IPS-11a (cell line): ENCODE measurements around the gene ATM.
"Not testable (repeated sequence)": the region's sequence is repeated elsewhere in the genome, so short reads cannot be mapped to it uniquely, and the experiment has no call there.

Experiments
- H3K4me3 ChIP-seq: one replicate; pipeline ENCODE4 v1.5.1; 2013; ENCODE audit warnings: low read depth, low read length, control low read depth

The ATM gene

DNA sequence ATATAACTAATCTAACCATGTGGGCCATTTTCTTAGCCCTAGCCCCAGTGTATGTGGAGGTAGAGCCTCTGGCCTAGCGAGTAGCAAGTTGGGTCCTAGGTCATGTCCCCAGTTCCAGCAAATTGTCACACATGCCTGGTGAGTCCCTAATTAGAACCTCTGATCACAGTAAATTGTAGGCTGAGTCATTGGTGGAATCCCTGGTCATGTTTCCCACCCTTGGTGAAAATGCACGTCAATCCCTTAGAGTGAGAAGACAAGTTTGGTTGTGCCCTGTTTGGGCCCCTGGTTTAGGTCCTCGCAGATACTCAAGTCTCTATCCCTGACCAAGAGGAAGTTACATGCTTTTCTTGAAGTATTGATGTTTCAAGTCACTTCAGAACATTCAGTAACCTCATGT lies 46.7 kb downstream of the ATM start:
- H3K4me3 ChIP-seq = no peak overlapping the region

DNA sequence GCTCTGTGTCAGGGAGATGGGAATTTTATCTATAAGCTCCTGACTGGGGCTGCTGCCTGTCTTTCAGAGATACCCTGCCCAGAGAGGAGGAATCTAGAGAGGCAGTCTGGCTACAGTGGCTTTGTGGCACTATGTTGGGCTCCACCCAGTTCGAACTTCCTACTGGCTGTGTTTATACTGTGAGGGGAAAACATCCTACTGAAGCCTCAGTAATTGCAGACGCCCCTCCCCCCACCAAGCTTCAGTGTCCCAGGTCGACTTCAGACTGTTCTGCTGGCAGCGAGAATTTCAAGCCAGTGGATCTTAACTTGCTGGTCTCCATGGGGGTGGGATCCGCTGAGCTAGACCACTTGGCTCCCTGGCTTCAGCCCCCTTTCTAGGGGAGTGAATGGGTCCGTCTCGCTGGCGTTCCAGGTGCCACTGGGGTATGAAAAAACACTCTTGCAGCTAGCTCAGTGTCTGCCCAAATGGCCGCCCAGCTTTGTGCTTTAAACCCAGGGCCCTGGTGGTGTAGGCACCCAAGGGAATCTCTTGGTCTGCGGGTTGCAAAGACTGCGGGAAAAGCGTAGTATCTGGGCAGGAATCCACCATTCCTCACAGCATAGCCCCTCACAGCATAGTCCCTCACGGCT lies 54.2 kb downstream of the ATM start:
- not testable (repeated sequence) for H3K4me3 ChIP-seq

DNA sequence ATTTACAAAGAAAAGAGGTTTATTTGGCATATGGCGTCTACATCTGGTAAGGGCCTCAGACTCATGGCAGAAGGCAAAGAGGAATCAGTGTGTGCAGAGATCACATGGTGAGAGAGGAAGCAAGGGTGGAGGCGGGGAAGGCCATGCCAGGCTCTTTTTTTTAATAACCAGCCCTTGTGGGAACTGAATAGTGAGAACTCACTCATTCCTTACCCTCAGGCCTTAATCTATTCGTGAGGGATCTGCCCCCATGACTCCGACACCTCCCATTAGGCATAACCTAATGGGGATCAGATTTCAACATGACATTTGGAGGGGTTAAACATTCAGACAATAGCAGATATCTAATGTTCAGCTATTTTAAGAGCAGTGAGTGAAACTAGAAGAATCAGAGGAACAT lies 55.7 kb downstream of the ATM start:
- H3K4me3 ChIP-seq = no peak overlapping the region

DNA sequence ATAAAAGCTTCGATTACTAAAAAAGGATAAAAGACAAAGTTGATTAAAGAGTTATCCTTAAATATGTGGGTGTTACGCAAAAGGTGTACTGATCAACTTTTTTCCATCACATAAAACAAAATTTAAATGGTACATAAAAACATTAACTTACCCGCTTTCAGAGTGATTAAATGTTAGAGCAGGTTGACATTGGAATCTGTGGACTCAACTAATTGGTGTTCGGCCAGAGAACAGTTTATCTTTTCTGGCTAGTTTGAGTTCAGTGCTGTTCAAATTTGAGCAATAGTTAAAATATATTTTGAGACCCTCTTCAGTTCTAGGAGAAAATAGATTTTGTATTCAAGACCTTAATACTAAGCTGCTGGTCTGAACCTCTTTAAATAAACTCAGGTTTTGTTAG lies 56.1 kb downstream of the ATM start:
- H3K4me3 ChIP-seq = no peak overlapping the region

DNA sequence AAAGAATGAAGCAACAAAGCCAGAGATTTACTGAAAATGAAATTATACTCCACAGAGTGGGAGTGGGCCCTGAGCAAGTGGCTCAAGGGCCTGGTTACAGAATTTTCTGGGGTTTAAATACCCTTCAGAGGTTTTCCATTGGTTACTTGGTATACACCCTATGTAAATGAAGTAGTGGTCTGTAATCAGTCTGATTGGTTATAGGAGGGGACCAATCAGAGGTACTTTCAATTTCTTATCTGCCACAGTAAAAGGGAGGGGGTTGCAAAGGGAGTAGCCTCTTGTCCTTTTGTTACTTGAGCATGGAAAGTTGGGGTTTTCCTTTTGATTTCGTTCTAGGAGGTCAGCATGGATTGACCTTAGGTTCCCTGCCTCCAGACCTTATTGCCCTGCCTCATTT lies 63.5 kb downstream of the ATM start:
- H3K4me3 ChIP-seq = no peak overlapping the region

DNA sequence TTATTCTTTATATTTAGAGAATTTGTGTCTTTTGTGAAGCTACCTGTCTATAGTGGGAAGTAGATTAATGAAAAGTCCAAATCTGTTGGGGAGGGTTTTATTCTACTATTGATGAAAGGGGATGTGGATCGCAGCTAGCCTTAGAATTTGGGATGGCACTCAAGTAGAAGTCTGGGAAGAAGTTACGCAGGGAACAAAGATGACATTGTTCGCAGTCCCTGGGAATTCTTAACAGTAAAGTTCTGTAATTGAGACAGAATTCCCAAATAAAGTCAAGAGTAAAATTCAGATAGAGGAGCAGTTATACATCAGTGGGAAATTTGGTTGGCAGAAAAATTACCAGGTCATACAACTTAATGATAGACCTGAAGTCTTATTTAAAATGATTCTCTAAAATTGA lies 64.1 kb downstream of the ATM start:
- H3K4me3 ChIP-seq = no peak overlapping the region

DNA sequence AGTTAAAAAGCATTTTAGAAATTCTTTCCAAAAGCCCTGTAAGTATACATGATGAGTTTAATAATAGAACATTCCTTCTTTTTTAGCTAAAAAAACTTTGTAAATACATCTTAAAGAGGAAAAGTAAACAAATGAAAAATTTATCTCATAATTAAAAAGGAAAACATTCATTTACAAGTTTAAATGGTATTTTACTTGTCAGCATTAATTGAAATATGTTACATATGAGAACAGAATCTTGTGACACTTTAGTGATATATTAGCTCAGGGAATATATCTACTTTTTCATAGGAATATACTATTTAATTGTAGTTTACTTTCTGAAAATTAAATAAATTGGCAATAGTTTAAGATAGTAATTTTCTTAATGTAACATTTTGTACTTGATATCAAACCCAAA lies 66.2 kb downstream of the ATM start:
- H3K4me3 ChIP-seq = not testable (repeated sequence)

DNA sequence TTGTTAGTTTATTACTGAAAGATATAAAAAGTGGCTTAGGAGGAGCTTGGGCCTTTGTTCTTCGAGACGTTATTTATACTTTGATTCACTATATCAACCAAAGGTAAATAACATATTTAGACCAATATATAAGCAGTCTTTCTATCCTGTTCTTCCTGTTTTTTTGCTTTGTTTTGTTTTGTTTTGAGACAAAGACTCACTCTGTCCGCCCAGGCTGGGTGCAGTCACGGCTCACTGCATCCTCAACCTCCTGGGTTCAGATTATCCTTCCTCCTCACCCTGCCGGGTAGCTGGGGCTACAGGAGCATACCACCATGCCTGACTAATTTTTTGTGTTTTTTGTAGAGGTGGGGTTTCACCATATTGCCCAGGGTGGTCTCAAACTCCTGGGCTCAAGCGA lies 66.8 kb downstream of the ATM start:
- no peak overlapping the region for H3K4me3 ChIP-seq

DNA sequence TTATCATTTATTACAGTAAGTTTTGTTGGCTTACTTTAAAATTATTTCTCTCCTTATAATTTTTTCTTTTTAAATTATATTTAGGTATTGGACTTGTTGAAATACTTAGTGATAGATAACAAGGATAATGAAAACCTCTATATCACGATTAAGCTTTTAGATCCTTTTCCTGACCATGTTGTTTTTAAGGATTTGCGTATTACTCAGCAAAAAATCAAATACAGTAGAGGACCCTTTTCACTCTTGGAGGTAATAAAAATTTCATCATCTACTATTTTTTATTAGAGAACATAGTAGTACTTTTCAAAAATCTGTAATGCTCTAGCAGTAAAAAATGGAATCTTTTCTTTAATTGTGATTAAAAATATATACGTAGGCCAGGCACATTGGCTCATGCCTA lies 70.4 kb downstream of the ATM start:
- no peak overlapping the region for H3K4me3 ChIP-seq

DNA sequence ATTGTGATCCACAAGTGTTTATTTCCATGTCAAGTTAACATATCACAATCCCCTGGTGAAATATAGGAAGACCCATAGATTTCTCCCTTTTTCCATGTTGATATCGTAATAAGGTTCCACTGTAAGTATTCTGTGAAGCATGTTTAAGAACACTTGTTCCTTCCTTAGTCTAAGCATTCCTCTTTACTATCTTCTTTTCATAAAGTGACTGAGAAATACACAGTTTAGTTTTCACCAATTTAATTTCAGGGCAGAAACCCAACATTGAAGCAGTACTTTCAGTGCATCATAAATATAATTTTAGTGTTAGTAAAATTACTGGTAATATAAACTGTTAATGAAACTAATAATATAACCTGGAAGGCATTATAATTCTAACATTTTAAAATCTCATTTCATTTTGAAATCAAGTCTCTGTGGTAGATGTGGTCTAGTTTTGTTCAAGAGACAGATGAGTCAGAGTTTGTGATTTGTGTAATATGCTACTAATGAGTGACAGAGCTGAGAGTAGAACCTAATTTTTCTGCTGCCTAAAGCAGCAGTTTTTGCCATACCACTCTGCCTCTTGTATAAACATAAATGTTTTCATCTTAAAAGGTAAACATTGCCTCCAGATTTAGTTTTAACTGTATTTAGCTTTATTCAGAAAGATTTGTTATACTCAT lies 79.4 kb downstream of the ATM start:
- no peak overlapping the region for H3K4me3 ChIP-seq

DNA sequence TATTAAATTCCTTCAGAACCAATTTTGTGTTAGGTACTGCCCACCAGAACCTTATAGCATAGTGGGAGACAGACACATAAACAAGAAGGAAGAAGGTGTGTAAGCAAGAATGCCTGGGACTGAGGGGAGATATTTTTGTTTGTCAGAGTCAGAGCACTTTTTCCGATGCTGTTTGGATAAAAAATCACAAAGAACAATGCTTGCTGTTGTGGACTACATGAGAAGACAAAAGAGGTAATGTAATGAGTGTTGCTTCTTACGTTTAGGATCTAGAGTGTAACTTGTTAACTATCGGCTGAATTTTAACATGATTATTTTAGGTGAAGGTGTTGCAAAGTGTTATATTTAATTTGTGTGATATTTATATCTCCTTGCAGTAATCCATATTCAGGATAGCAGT lies 84.9 kb downstream of the ATM start:
- H3K4me3 ChIP-seq = no peak overlapping the region

DNA sequence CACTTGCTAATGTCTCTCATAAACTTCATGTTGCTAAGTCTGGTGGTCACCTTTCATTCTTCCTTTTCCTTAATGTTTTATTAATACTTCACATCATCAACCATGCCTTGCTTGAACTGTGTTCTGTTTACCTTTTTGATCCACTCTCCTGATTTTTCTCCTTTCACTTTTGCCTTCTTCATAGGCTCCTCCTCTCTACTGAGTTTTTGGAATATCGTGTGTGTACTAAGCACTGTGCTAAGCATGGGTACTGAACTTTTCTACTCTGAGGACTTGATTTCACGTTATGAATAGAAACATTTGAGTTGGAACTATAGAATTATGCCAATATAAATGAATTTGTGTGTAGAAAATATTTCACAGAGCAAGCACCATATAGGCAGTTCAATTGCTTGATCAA lies 90.6 kb downstream of the ATM start:
- H3K4me3 ChIP-seq = no peak overlapping the region

DNA sequence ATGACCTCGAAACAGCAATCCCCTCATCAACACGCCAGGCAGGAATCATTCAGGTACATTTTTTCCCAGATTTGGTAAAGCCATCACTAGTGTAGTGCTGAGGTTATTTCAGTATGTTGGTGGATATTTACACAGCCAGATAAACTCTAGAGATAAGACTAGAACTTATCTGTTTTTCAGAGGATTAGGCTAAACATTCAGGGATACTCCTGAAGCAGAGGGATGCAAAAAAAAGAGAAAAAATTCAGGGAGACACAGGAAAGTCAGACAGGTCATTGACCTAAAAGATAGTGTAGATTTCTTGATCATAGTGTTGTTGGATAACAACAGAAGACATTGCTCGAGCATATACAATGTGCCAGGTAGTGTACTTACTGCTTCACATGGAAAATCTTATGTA lies 93.2 kb downstream of the ATM start:
- H3K4me3 ChIP-seq = no peak overlapping the region

DNA sequence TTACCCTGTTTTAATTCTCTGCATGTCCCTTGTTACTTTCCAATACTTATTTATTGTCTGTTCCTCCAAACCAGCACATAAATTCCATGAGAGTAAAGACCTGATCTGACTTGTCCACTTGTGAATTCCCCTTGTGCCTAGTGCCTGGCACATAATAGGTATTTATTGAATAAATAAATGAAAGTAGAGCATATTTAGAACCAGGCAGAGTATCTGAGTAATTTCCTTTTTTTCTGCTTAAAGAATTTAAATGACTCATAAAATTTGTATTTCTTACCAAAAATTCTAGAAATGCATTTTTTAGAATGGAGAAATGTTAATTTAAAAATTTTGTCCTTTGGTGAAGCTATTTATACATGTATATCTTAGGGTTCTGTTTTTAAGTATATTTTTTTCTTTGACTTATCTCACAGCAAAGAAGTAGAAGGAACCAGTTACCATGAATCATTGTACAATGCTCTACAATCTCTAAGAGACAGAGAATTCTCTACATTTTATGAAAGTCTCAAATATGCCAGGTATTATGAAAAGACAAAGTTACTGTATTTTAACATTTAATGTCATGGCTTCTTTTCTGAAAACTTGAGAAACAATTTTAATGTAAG lies 96.8 kb downstream of the ATM start:
- no peak overlapping the region for H3K4me3 ChIP-seq

DNA sequence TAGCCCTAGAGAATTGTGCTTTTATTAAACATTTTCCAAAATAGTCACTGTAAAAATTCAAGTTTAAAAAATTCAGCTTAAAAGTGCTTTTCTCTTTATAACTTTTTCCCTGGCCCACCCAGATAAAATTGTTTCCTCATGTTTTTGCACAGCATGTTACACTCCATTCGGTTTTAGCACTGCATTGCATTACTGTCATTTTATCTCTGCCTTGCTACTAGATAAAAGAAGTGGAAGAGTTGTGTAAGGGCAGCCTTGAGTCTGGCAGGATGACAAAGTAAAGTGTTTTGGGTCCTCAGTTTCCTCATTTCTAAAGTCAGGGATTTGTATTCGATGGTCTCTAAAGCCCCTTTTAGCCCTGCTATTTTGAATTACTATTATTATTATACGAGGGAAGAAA lies 99.8 kb downstream of the ATM start:
- H3K4me3 ChIP-seq = no peak overlapping the region

DNA sequence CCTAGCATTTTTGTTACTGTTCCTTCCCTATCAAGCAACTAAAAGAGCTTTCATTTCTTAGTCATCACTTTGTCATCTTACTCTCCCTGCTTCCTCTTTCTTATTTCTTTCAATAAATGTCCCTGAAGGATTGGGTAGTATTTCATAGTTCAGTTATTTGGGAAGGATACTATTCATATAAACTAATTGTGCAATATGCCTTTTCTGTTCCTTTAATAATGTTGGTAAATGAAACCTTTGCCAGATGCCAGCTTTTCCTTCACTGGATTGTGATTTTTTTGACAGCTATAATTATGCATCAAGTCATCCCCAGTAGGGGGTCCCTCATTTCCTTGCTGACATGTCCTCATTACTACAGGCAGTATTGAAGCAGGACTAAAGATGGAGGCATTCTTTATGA lies 101.7 kb downstream of the ATM start:
- H3K4me3 ChIP-seq = no peak overlapping the region

DNA sequence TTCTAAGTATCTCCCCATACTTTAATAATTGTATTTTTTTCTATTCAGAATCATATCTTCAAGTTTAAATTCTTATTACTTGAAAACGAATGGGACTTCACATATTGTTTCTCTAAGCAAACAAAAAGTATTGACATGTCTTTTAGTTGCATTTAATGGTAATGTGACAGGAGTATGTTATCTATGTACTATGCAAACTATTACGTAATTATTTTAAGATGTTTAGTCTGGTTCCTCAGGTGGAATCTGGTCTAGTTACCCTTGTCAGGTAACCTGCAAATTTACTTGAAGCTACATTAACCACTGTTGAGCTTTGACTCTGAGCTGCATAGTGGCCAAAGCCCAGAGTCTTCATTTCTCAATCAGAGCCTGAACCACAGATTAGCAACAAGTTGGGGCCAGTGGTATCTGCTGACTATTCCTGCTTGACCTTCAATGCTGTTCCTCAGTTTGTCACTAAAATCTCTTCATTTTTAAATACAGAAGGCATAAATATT lies 110.6 kb downstream of the ATM start:
- no peak overlapping the region for H3K4me3 ChIP-seq

DNA sequence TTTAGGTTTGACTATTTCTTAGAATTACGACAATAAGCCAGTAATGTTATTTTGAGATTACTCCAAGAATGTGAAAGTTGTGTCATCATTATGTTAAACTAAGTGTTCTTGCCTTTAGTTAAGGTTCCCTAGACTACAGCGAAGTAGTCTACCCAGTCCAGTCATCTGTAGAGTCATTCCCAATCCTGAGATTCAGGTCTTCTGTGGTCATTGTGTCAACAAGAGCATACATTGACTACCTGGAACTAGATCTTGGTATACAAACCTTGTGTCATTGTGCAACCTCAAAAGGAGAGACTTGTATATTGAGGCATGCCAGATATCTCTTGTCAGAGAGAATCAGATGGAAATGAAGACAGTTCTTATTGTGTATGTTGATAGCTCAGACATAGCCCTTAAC lies 115.9 kb downstream of the ATM start:
- no peak overlapping the region for H3K4me3 ChIP-seq

DNA sequence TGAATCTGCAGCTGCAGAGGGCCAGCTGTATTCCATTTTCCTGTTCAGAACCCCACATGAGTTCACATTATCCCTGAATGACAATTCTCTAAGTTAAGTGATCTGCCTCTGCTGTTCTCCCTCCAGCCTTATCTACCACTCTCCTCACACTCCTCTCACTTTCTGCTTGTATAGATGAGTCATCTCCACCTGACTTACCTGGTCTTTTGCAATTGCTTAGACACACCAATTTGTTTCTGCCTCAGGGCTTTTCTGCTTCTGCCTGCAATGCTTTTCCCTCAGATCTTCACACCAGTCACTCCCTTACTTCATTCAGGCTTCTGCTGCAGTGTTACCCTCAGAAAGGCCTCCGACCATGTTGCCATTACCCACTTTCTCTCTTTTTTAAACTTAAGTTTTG lies 118.1 kb downstream of the ATM start:
- H3K4me3 ChIP-seq = no peak overlapping the region

DNA sequence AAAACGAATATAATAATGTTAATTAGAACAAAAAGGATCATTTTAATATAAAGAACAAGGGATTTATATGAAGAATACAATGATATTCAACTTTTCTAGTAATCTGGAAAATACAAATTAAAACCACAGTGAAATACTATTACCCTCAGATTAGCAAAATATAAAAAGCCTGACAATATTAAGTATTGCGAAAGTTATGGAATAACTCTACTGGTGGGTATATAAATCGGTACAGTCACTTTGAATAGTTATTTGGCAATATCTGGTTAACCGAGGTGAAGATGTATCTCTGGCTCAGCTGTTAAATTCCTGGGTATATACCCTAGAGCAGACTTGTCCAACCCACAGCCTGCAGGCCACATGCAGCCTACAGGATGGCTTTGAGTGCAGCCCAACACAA lies 118.8 kb downstream of the ATM start:
- H3K4me3 ChIP-seq = no peak overlapping the region

DNA sequence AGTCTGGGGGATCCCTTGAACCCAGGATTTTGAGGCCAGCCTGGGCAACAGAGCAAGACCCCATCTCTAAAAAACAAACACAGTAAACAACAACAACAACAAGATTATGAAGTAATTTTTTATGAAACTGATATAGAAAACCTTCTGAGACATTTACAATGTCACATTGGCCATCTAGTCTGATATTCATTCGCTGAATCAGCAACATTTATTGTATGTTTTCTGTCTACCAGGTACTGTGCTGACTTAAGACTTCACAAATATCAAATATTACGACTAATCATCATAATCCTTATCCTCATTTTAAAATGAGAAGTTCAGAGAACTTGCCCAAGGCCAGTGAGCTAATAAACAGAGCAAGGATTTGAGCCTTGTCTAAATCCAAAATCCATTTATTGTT lies 120.8 kb downstream of the ATM start:
- H3K4me3 ChIP-seq = no peak overlapping the region

DNA sequence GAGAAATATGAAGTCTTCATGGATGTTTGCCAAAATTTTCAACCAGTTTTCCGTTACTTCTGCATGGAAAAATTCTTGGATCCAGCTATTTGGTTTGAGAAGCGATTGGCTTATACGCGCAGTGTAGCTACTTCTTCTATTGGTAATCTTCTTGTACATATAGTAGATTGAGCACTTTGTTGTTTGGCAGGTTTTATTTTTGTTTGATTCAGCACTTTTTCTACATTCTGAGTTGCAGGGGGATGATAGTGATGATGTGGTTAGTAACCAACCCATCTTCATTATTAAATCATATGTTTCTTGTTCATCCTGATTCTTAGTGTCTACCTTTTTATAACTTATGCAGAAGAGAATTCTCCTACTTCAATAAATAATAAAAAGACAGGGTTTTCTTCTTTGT lies 122.9 kb downstream of the ATM start:
- no peak overlapping the region for H3K4me3 ChIP-seq

DNA sequence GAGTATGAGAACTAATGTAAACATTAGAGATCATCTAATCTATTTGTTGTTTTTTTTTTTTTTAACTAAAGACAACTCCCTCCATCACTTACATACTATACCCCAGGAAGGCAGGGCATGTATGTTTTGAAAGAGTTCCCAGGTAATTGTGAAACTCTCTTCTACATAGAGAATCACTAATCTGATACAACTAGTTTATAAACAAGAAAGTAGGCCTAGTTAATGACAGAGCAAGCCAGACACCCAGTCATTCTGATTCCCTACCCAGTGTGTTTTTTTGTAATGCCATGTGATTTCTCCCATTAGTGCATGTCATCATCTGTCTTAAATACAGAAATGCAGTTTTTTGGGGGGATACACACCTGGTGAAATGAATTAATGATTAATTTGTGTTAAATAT lies 123.6 kb downstream of the ATM start:
- H3K4me3 ChIP-seq = no peak overlapping the region
